ENCODE data around the gene ITPR2. TPM values are rescaled to one million over a fixed set of nuclear protein-coding genes. Genes with fewer than 3 reads are reported as not detected.
A peak's percentile ranks its signal among the peaks of the same experiment; 100 is the strongest.
"Not testable (repeated sequence)": the region's sequence is repeated elsewhere in the genome, so short reads cannot be mapped to it uniquely, and the experiment has no call there.

The ITPR2 gene
- total and polyA plus RNA-seq, 2 of the 13 experiments (the other 11 are each of a cell fraction or from before 2014, with no cell fraction given): 31.9 to 81.9 TPM

DNA sequence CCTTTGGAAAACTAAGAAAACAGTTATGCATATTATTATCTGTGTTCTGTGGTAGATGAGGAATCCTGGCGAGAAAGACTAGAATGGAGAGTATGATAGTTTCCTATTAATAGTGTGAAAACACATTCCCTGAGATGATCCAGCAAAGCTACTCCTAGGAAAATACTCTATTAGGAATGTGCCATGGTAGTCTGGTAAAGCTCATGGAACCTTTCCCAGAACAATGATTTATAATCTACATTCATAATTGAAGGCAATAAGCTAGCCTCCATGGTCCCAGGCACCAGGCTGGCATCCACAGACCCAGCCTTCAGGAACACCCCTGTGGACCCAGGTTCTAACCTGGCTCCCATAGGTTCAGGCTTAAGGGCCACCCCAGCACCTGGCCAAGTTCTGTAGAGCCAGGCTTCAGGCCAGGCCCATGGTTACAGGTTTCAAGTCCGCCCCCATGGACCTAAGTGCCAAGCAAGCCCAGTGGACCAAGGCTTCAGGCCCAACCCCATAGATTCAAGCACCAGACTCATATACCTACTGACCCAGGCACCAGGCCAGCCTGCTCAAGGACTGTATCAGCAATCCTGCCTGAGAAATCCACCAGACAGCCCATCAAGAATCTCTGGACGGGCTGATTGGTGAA is 72.2 kb downstream of the ITPR2 start:
- no peak for FAIRE-seq
- Histone ChIP-seq H3K79me2 (ENCODE audit: insufficient read depth, low read length) (peaks cover 90% of the 10 kb centered on the region), H3K27me3 (ENCODE audit: control insufficient read depth in 1 of 2, insufficient read depth in 2 of 2, low read length in 2 of 2) (no peaks in the 10 kb centered on the region), H3K4me3 (replicated peaks in 1 of 3; ENCODE audit: insufficient read depth in 1 of 3, low read depth in 2 of 3, low read length in 3 of 3) (no peak overlapping the region), H3K4me1 (ENCODE audit: insufficient read depth, low read length) (peaks cover 46% of the 10 kb centered on the region), H3K9ac (ENCODE audit: insufficient read depth, low read depth, low read length) (no peak overlapping the region), H3K36me3 (replicated peaks in 1 of 2; ENCODE audit: control insufficient read depth in 1 of 2, insufficient read depth in 2 of 2, low read length in 2 of 2) (peaks cover 1 to 10% of the 10 kb centered on the region in 2 experiments; a peak in 3 of 5 replicates), H3K27ac (ENCODE audit: extremely low read length, insufficient read depth, low read length) (no peak overlapping the region), H2AFZ (ENCODE audit: low read length) (no peak overlapping the region), H4K20me1 (ENCODE audit: insufficient read depth, low read length) (no peaks in the 10 kb centered on the region), H3K4me2 (ENCODE audit: low read depth, low read length) (no peak overlapping the region), H3K9me3 (ENCODE audit: low read length) (peaks cover 19% of the 10 kb centered on the region)
- ChIA-PET POLR2A (no interaction called here), CTCF (ENCODE audit: low intra/inter-chr PET ratio, low total read pairs) (no interaction called here)
- intact Hi-C loops (cut with micrococcal nuclease; ENCODE audit: unreplicated experiment): loop anchor here (10.0 kb wide), 1 partner anchor 46 kb away; no protein-coding TSS in a partner anchor
- 100% methylated on average over 2 of the region's 3 CpGs for WGBS (ENCODE audit: low lambda C conversion rate)
- DNase-seq (ENCODE audit: low spot score): no peak
- no TSS peak for BruUV-seq (replicated peaks)
- TF ChIP-seq ZMYM2 (CRISPR knock-in tag; IDR thresholded peaks at IDR 0.05): no peak
- TF ChIP-seq, protein P1, sequence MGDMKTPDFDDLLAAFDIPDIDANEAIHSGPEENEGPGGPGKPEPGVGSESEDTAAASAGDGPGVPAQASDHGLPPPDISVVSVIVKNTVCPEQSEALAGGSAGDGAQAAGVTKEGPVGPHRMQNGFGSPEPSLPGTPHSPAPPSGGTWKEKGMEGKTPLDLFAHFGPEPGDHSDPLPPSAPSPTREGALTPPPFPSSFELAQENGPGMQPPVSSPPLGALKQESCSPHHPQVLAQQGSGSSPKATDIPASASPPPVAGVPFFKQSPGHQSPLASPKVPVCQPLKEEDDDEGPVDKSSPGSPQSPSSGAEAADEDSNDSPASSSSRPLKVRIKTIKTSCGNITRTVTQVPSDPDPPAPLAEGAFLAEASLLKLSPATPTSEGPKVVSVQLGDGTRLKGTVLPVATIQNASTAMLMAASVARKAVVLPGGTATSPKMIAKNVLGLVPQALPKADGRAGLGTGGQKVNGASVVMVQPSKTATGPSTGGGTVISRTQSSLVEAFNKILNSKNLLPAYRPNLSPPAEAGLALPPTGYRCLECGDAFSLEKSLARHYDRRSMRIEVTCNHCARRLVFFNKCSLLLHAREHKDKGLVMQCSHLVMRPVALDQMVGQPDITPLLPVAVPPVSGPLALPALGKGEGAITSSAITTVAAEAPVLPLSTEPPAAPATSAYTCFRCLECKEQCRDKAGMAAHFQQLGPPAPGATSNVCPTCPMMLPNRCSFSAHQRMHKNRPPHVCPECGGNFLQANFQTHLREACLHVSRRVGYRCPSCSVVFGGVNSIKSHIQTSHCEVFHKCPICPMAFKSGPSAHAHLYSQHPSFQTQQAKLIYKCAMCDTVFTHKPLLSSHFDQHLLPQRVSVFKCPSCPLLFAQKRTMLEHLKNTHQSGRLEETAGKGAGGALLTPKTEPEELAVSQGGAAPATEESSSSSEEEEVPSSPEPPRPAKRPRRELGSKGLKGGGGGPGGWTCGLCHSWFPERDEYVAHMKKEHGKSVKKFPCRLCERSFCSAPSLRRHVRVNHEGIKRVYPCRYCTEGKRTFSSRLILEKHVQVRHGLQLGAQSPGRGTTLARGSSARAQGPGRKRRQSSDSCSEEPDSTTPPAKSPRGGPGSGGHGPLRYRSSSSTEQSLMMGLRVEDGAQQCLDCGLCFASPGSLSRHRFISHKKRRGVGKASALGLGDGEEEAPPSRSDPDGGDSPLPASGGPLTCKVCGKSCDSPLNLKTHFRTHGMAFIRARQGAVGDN (CRISPR knock-in tag; IDR thresholded peaks at IDR 0.05): peak; percentile 20; the same call in 1 of the 2 replicates
- TF ChIP-seq RBM22 (optimal IDR thresholded peaks at IDR 0.05; ENCODE audit: low read length): peak; percentile 61
- in situ Hi-C loops (cut with HindIII; ENCODE audit: extremely low pct_ligation_motif_present, low pct_unique_long_range_greater_than_20kb): no loop called here
- no peak for ATAC-seq

DNA sequence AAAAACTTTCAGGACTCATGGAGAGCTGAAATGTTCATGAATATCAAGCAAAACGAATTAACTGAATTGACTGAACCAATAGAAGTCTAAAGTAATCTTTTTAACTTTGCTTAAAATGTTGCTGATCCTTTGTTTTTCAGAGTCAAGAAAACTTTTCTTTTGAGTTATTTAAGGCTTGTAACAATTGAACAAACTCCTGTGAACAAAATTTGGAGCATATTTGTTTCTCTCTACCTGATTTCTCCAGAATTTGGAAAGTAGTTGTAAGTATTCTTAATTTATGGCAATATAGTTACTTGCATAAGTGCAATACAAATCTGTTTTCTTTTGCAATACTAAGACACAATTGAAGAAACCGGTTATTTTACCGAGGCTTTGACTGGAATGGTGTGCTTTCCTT is 77.6 kb downstream of the ITPR2 start:
- 97% methylated on average over 3 of the region's 3 CpGs for WGBS (ENCODE audit: low lambda C conversion rate)
- H3K9ac ChIP-seq (ENCODE audit: insufficient read depth, low read depth, low read length); in situ Hi-C loops (cut with HindIII; ENCODE audit: extremely low pct_ligation_motif_present, low pct_unique_long_range_greater_than_20kb); H4K20me1 ChIP-seq (ENCODE audit: insufficient read depth, low read length); DNase-seq (ENCODE audit: low spot score); H3K4me3 ChIP-seq (replicated peaks in 1 of 3; ENCODE audit: insufficient read depth in 1 of 3, low read depth in 2 of 3, low read length in 3 of 3); CTCF ChIA-PET (ENCODE audit: low intra/inter-chr PET ratio, low total read pairs); ATAC-seq; H3K4me2 ChIP-seq (ENCODE audit: low read depth, low read length); H2AFZ ChIP-seq (ENCODE audit: low read length); H3K27ac ChIP-seq (ENCODE audit: extremely low read length, insufficient read depth, low read length); POLR2A ChIA-PET; intact Hi-C loops (cut with micrococcal nuclease; ENCODE audit: unreplicated experiment); H3K27me3 ChIP-seq (ENCODE audit: control insufficient read depth in 1 of 2, insufficient read depth in 2 of 2, low read length in 2 of 2); BruUV-seq (replicated peaks); FAIRE-seq: not testable (repeated sequence)
- H3K4me1 ChIP-seq (ENCODE audit: insufficient read depth, low read length): peaks cover 58% of the 10 kb centered on the region
- peaks cover 0 to 14% of the 10 kb centered on the region in 2 experiments; a peak in 3 of 5 replicates for H3K36me3 ChIP-seq (replicated peaks in 1 of 2; ENCODE audit: control insufficient read depth in 1 of 2, insufficient read depth in 2 of 2, low read length in 2 of 2)
- H3K79me2 ChIP-seq (ENCODE audit: insufficient read depth, low read length): peaks cover 81% of the 10 kb centered on the region
- H3K9me3 ChIP-seq (ENCODE audit: low read length): peaks cover 16% of the 10 kb centered on the region
